Adrenal gland (tissue), 12 donors: Measurements from ENCODE around the gene RNASEL. TPM values are rescaled to one million over a fixed set of nuclear protein-coding genes. Genes with fewer than 3 reads are reported as not detected.

ENCODE experiments used
- DNase-seq, 7 donors: peaks; one replicate each; pipeline ENCODE4 v3.0.0-alpha.2; 2019 to 2020
- H3K27ac ChIP-seq, 5 donors: fragments of 200-600 bp; sonication (generic) in 4 of 5; 1 replicate in 3 of 5; 2 replicates in 2 of 5; pipeline versions ENCODE4 v1.5.1 to v1.8.0; 2016 to 2020; ENCODE audit warnings: mild to moderate bottlenecking in 1 of 5
- H3K27me3 ChIP-seq: fragments of 200-600 bp; 2 replicates; pipeline ENCODE4 v1.8.0; 2021
- H3K36me3 ChIP-seq, 2 donors: fragments of 200-600 bp; replicated peaks in 1 of 2; 1 replicate in 1 of 2; 2 replicates in 1 of 2; pipeline versions ENCODE4 v1.5.1 to v1.8.0; 2018 to 2022
- H3K4me1 ChIP-seq, 2 donors: fragments of 200-600 bp; replicated peaks in 1 of 2; 1 replicate in 1 of 2; 2 replicates in 1 of 2; pipeline versions ENCODE4 v1.5.1 to v1.8.0; 2018 to 2021
- H3K4me3 ChIP-seq, 4 donors: fragments of 200-600 bp; sonication (generic) in 3 of 4; one replicate each; pipeline ENCODE4 v1.5.1; 2016 to 2018
- H3K9me3 ChIP-seq, 3 donors: fragments of 200-600 bp; sonication (generic) in 1 of 3; replicated peaks in 1 of 3; 1 replicate in 2 of 3; 2 replicates in 1 of 3; pipeline versions ENCODE4 v1.5.1 to v1.8.0; 2016 to 2021
- POLR2A ChIP-seq, 2 donors: fragments of 450-650 bp; IDR thresholded peaks; one replicate each; pipeline ENCODE4 v1.6.1; 2017; ENCODE audit warnings: antibody characterized with exemption in 2 of 2, mild to moderate bottlenecking in 2 of 2, moderate library complexity in 1 of 2
- WGBS, 4 donors: extraction: QIAGEN DNeasy Blood & Tissue Kit in 2 of 4; methylation state at CpG; one replicate each; pipeline versions ENCODE4 v1.1.5 to v1.1.7; 2013 to 2017; 5-methylcytosine and 5-hydroxymethylcytosine counted together
- intact Hi-C, 2 donors: fragments of 100-400 bp; cut with DNase I; formaldehyde crosslinking; loops; one replicate each; pipeline versions ENCODE4 v1.14.1 to v1.15.0; 2022 to 2023
- polyA plus RNA-seq, 3 donors: library from polyadenylated mRNA; stranded (reverse); fragments of 200-250 nt in 2 of 3; fragments of 350-450 nt in 1 of 3; fragmentation: Illumina TruSeq in 1 of 3; extraction: RNeasy Lipid Tissue Mini Kit (QIAGEN cat#74804) in 1 of 3; gene quantifications; one replicate each; pipeline ENCODE4 v1.2.3, GENCODE V29; 2013 to 2014
- total RNA-seq, 9 donors: library from RNA; depleted of rRNA in 4 of 9; stranded (reverse); fragments of >200 nt in 4 of 9; fragments of 120-200 nt in 1 of 9; fragmentation: NEBNext Ultra II Directional in 1 of 9; extraction: Animal tissue kit (Norgen Biotek cat#: 25700) in 1 of 9; gene quantifications; one replicate each; pipeline versions ENCODE4 v1.1.0 to v1.2.4, GENCODE V29; 2013 to 2023
- TF ChIP-seq, protein P1 (sequence below), 6 experiments: fragments of 450-650 bp in 4 of 6; fragments of 200-600 bp in 2 of 6; sonication (generic) in 1 of 6; IDR thresholded peaks; 1 replicate in 5 of 6; 2 replicates in 1 of 6; pipeline versions ENCODE4 v1.5.1 to v1.8.0; 2016 to 2021; ENCODE audit warnings: antibody characterized with exemption in 6 of 6, mild to moderate bottlenecking in 2 of 6, moderate library complexity in 1 of 6
- donor health status: healthy with polysubstance abuse.
- donor health status: Bipolar disorder and iron deficiency.
- donor health status: DM: yes; HTN: yes; CAD: no.
- donor health status: DM: no; HTN: no; CAD: no.
- donor health status: DM: no; HTN: no; CAD: no.
- donor health status: DM: yes; HTN: yes; CAD: no.

RNASEL gene
- total and polyA plus RNA-seq, 12 donors: 3.5 to 24.3 (median 11.7) TPM

DNA sequence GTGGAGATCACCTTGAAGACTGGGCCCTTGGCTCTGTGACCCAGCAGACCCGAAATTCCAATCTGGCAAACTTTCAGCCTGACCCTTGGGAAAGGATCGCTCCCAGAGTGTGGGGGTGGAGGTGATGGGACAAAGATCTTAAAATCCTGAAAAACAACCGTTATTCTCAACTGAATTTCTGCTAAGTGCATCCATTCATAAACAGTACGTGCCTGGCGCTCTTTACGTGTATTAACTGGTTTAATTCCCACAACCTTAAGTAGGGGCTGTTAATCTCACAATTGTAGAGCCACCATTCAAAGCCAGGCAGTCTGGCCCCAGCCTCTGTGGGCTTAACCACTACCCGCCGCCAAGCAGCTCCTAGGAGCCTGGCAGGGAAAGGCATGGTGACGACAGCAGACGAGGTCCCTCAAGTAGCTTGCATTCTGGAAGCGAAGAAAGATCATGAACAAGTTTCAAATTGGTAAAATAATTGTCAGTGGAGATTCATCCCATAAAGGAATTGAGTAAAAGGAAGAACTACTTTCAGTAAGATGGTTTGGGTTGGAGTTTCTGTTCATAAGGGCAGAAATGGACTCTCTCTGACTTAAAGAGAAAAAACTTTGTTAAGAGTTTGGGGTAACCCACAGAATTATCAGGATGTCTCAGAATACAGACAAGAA lies 26.5 kb upstream of the RNASEL start:
- peak overlapping the region in 1 of 4 donors; percentile 56 for H3K4me3 ChIP-seq
- H3K36me3 ChIP-seq: no peaks in the 10 kb centered on the region
- no peaks in the 10 kb centered on the region for H3K27me3 ChIP-seq
- no peaks in the 10 kb centered on the region for H3K9me3 ChIP-seq
- DNase-seq: peak in 1 of 7 donors; percentile 28
- H3K4me1 ChIP-seq: peaks cover 11 to 24% of the 10 kb centered on the region in 2 donors
- peak overlapping the region; percentile 39 to 91 (median 87) for H3K27ac ChIP-seq
- WGBS, 4 donors: 43 to 54% (median 51%) methylated on average over 11 of the region's 11 CpGs
- intact Hi-C loops: no loop called here
- TF ChIP-seq, protein P1, sequence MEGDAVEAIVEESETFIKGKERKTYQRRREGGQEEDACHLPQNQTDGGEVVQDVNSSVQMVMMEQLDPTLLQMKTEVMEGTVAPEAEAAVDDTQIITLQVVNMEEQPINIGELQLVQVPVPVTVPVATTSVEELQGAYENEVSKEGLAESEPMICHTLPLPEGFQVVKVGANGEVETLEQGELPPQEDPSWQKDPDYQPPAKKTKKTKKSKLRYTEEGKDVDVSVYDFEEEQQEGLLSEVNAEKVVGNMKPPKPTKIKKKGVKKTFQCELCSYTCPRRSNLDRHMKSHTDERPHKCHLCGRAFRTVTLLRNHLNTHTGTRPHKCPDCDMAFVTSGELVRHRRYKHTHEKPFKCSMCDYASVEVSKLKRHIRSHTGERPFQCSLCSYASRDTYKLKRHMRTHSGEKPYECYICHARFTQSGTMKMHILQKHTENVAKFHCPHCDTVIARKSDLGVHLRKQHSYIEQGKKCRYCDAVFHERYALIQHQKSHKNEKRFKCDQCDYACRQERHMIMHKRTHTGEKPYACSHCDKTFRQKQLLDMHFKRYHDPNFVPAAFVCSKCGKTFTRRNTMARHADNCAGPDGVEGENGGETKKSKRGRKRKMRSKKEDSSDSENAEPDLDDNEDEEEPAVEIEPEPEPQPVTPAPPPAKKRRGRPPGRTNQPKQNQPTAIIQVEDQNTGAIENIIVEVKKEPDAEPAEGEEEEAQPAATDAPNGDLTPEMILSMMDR (IDR thresholded peaks at IDR 0.05): no peak
- no peak for TF ChIP-seq POLR2A (IDR thresholded peaks at IDR 0.05)

DNA sequence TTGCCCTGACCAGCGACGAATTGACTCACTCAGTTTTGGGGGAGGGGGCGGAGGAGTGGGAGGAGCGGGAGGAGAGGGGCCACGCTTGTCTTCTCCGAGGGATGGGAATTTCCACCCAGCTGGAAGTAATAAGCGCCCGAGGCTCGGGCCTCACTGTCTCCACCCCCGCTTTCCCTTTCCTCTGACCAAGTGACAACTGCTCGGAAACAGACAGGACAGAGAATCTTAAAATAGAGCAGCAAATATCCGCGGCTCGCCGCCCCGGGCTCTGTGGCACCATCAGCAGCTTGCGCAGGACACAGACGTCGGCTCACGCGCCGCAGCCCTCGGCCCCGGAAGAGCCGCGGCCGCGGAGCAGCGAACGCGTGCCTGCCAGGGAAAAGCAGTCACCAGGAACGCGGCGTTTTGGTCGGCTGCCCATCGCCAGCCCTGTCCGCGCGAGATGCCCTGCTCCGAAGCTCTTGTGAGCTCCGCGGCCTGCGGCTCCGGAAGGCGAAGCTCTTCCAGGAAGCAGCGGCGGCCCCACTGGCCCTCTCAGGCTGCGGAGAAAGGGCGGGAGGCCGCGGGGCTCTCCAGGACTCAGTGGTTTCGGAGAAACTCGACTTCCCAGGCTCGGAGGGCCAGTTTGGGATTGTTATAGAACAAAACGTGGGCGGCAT lies 25.9 kb upstream of the RNASEL start:
- TF ChIP-seq, protein P1 (IDR thresholded peaks at IDR 0.05): no peak
- TF ChIP-seq POLR2A (IDR thresholded peaks at IDR 0.05): peak; percentile 33 to 68
- DNase-seq: peak; percentile 78 to 96 (median 86)
- Histone ChIP-seq H3K36me3 (no peaks in the 10 kb centered on the region), H3K27me3 (no peaks in the 10 kb centered on the region), H3K27ac (peak overlapping the region; percentile 39 to 91 (median 87)), H3K9me3 (no peaks in the 10 kb centered on the region), H3K4me1 (peaks cover 11 to 24% of the 10 kb centered on the region in 2 donors), H3K4me3 (peak overlapping the region in 2 of 4 donors; percentile 43 to 56)
- intact Hi-C loops: no loop called here
- WGBS, 4 donors: 5 to 10% (median 6%) methylated on average over 19 to 56 of the region's 56 CpGs

DNA sequence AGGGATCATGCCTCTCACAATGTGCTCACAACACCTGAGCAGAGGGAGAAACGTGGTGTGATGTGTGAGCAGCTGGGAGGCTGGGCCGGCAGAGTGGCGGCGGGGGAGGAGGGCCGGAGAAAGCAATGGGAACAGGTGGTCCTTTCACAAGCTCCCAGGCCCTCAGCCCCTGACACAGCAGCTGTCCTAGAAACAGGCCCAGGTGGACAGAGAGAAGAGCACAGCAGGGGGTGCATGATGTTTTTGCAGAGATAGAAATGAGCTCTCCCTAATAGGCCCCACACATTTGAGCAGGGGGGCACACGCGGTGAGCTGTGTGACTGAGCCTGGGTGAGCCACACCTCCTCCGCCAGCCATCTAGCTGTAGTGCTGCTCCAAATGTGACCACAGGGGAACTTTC lies 22.7 kb upstream of the RNASEL start:
- Histone ChIP-seq H3K36me3 (no peaks in the 10 kb centered on the region), H3K4me3 (no peak overlapping the region), H3K9me3 (no peaks in the 10 kb centered on the region), H3K27ac (no peak overlapping the region), H3K27me3 (no peaks in the 10 kb centered on the region), H3K4me1 (peaks cover 11 to 24% of the 10 kb centered on the region in 2 donors)
- 90 to 96% (median 93%) methylated on average over 5 to 8 of the region's 8 CpGs for WGBS, 4 donors
- DNase-seq: no peak
- intact Hi-C loops: no loop called here
- TF ChIP-seq, protein P1 (IDR thresholded peaks at IDR 0.05): no peak
- no peak for TF ChIP-seq POLR2A (IDR thresholded peaks at IDR 0.05)

DNA sequence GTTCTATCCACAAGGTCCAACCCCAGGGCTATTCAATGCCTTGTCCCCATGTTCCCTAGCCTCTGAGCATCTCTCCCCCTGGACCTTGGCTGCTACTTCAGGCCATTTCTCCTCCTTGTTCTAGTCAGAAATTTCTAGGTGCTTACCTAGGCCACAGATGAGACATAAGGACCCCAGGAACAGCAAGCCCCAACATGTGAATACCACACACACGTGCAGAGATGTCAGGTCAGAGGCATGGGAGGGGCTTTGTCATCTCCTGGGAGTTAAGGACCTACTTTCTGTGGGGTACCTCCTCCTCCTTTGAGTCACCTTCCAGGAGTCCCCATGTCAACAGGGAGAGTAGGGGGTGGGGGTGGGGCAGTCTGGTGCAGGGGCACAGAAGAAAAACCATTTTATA lies 22.3 kb upstream of the RNASEL start:
- H3K36me3 ChIP-seq: no peaks in the 10 kb centered on the region
- no peak overlapping the region for H3K27ac ChIP-seq
- intact Hi-C loops: no loop called here
- no peak for DNase-seq
- no peaks in the 10 kb centered on the region for H3K9me3 ChIP-seq
- peaks cover 11 to 21% of the 10 kb centered on the region in 2 donors for H3K4me1 ChIP-seq
- TF ChIP-seq, protein P1 (IDR thresholded peaks at IDR 0.05): no peak
- TF ChIP-seq POLR2A (IDR thresholded peaks at IDR 0.05): no peak
- 75 to 100% (median 83%) methylated on average over 1 of the region's 1 CpG for WGBS, 4 donors
- no peak overlapping the region for H3K4me3 ChIP-seq
- H3K27me3 ChIP-seq: no peaks in the 10 kb centered on the region
